Measurements from ENCODE around the gene ACOT7.

ACOT7 gene

DNA sequence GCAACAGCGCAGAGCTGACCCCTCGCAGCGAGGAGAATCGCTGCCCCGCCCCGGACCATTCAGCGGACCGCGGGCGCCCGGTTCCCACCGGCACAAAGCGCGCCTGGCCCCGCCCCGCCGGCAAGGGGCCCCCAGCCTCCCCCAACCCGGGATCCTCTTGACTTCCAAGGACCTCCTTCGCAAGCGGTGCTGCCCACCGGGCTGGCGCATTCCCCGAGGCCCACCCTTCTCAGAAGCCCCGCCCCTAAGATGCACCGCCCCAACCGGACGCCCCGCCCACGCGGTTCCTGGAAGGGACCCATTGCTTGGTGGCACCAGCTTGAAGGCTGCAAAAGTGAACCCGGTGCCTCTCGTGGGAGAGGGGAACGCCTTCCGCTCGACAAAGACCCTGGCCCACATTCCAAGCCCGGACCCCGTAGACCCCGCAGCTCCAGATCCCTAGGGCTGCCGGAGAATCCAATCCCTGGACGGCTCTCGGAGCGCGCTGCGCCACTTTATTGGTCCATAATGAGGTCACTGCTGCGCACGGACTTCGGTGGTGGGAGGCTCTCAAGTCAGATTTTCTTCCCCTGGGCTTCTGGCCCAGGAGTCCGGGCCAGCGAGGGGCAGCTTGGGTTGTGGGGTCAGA lies 147.6 kb downstream of the ACOT7 start:
- TF ChIP-seq, protein P1, sequence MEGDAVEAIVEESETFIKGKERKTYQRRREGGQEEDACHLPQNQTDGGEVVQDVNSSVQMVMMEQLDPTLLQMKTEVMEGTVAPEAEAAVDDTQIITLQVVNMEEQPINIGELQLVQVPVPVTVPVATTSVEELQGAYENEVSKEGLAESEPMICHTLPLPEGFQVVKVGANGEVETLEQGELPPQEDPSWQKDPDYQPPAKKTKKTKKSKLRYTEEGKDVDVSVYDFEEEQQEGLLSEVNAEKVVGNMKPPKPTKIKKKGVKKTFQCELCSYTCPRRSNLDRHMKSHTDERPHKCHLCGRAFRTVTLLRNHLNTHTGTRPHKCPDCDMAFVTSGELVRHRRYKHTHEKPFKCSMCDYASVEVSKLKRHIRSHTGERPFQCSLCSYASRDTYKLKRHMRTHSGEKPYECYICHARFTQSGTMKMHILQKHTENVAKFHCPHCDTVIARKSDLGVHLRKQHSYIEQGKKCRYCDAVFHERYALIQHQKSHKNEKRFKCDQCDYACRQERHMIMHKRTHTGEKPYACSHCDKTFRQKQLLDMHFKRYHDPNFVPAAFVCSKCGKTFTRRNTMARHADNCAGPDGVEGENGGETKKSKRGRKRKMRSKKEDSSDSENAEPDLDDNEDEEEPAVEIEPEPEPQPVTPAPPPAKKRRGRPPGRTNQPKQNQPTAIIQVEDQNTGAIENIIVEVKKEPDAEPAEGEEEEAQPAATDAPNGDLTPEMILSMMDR (IDR thresholded peaks at IDR 0.05; ENCODE audit: low read depth, low read length): no peak

DNA sequence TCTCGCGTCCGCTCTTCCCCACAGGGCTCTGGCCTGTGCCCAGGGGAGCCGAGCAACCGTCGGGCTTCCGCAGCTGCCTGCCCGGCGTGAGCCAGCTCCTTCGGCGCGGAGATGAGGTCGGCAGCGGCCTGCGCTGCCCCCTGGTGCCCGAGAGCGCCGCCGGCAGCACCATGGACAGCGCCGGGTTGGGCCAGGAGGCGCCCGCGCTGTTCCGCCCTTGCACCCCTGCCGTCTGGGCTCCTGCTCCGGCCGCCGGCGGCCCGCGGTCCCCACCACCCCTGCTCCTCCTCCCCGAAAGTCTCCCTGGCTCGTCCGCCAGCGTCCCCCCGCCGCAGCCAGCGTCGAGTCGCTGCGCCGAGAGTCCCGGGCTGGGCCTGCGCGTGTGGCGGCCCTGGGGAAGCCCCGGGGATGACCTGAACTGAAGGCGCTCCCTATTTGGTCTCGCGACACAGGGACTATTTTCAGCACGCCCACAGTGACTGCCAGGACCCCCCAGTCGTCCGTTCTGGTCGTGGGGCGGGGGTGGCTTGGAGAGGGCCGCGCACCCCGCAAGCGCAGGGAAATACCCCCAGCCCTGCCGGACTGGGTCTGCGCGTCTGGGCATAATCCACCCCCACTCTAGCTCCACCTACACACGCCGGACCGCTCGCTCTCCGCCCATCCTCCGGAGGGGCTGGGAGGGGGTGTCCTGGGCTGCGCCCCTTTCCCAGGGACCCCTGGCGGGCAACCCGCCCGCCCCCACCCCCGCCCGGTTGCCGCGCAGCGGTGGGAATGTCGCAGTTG lies 148.3 kb downstream of the ACOT7 start:
- in situ Hi-C loops (cut with HindIII; ENCODE audit: low sequenced_read_pairs): no loop called here
- H3K4me3 ChIP-seq (ENCODE audit: low read depth, low read length): peak overlapping the region; percentile 12
- DNase-seq (ENCODE audit: low read depth, low spot score): peak; percentile 76
- TF ChIP-seq, protein P1 (IDR thresholded peaks at IDR 0.05; ENCODE audit: low read depth, low read length): peak; percentile 75

More for the DNA sequence above, 147.6 kb downstream of the ACOT7 start:
- DNase-seq (ENCODE audit: low read depth, low spot score): peak; percentile 21
- peak overlapping the region; percentile 13 for H3K4me3 ChIP-seq (ENCODE audit: low read depth, low read length)
- in situ Hi-C loops (cut with HindIII; ENCODE audit: low sequenced_read_pairs): no loop called here

DNA sequence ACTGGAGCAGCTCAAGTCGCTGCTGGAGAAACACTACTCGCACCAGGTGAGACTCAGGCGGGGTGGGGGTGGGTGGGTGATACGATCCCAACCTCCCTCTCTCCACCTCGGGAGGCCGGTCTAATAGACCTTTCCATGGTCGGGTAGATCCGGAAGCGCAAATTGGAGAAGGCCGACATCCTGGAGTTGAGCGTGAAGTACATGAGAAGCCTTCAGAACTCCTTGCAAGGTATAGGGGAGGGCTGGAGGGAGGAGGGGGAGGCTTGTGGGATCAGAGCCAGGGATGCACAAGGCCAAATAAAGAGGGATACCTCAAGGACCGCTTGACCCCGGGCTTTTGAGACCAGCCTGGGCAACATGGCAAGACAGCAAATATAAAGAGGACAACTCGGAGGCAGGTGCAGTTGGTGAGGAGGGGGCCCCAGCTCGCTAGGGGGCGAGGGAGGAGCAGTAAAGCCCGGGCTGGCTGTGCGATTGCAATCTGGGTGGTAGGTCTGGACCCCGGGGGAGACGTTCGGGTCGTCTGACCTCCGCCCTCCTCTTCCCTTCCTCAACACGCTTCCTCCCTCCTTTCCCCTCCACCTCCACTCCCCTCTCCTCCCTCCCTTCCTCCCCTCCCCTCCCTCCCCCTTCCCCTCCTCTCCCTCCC lies 149.0 kb downstream of the ACOT7 start:
- in situ Hi-C loops (cut with HindIII; ENCODE audit: low sequenced_read_pairs): no loop called here
- DNase-seq (ENCODE audit: low read depth, low spot score): no peak
- TF ChIP-seq, protein P1 (IDR thresholded peaks at IDR 0.05; ENCODE audit: low read depth, low read length): no peak
- no peak overlapping the region for H3K4me3 ChIP-seq (ENCODE audit: low read depth, low read length)

DNA sequence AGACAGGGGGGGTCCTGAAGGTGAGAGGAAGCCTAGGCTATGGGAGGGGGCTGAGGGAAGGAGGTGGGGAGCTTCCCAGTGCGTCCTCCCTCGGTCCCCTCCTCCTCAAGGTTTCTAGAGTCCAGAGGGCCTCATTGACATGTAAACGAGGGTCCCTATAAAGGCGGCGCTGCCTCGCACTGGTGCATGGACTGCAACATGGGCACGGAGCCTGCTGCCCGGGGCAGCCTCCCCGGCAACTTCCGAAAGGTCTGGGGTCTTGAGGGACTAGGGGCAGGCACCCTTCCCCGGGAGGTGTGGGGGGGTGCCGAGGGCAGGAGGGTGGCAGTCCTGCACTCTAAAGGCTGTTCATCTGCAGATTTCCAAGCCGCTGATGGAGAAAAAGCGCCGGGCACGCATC lies 149.6 kb downstream of the ACOT7 start, which contains the start of gene HES3:
HES3 (plus strand) TSS at position 187 of the 400 bp plus-strand sequence; CDS start at position 374, 187 bp downstream.
- no peak within 1 kb of the TSS for H3K4me3 ChIP-seq (ENCODE audit: low read depth, low read length)
- no peak for DNase-seq (ENCODE audit: low read depth, low spot score)
- in situ Hi-C loops (cut with HindIII; ENCODE audit: low sequenced_read_pairs): no loop called here
- TF ChIP-seq, protein P1 (IDR thresholded peaks at IDR 0.05; ENCODE audit: low read depth, low read length): no peak

DNA sequence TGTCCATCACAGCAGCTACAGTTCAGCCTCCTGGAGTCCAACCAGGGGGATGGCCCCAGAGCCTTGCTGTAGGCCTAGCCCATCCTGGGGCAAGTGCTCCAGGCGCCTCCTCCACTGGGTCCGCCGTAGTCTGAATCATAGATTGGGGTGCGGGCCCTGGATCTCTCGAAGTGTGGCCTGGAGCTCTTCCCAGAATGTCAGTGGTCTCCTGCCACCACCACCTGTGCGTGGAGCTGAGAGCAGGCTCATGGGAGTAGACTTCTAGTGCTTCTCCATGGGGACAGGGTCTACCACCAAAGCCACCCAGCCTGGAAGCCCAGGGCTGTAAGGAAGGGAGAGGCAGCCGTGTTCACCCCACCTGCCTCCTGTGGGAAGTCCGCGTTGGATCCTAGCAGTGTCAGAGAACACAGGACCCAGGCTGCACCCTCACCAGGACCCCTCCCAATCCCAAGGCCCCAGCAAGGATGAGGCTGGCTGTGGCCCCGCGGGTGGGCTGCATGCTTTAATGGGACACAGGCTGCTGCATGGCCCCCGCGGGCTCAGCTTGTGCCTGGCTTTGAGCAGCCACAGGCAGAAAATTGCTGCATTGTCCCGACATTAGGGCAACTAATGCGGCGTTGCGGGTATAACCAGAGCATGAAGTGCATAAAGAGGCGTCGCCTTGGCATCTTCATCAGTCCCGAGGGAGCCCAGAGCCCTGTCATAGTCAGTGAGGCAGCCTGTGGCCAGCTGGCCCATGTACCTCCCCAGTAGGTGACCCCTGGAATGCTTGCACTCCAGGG lies 150.3 kb downstream of the ACOT7 start:
- DNase-seq (ENCODE audit: low read depth, low spot score): no peak
- in situ Hi-C loops (cut with HindIII; ENCODE audit: low sequenced_read_pairs): no loop called here
- no peak overlapping the region for H3K4me3 ChIP-seq (ENCODE audit: low read depth, low read length)
- TF ChIP-seq, protein P1 (IDR thresholded peaks at IDR 0.05; ENCODE audit: low read depth, low read length): no peak

Data from astrocyte of the spinal cord (primary cell).